ENCODE measurements around the gene OBSL1. TPM values are rescaled to one million over a fixed set of nuclear protein-coding genes. Genes with fewer than 3 reads are reported as not detected.

The OBSL1 gene
- total RNA-seq, 2 donors from 2014 or later, result 9.9 to 13.2 TPM

- Histone ChIP-seq H3K9ac (ENCODE audit: low read depth in 2 of 2, low read length in 2 of 2) (no peak overlapping the region), H3K27me3 (peaks cover 43% of the 10 kb centered on the region), H3K36me3 (no peaks in the 10 kb centered on the region), H3K27ac (no peak overlapping the region), H3K4me1 (no peaks in the 10 kb centered on the region), H3K4me3 (no peak overlapping the region), H3K9me3 (no peaks in the 10 kb centered on the region)
- DNase-seq, result no peak
- intact Hi-C loops (cut with DNase I), result no loop called here
- no peak for TF ChIP-seq CTCF (IDR thresholded peaks at IDR 0.05)
Observed at GRCh38 chr2:219515874-219516629, 55.3 kb downstream of the OBSL1 start.

GRCh38 chr2:219514836-219515235 lies 56.5 kb downstream of the OBSL1 start:
- no peaks in the 10 kb centered on the region for H3K36me3 ChIP-seq
- DNase-seq, result no peak
- H3K9me3 ChIP-seq, result no peaks in the 10 kb centered on the region
- H3K27ac ChIP-seq, result no peak overlapping the region
- H3K4me1 ChIP-seq, result no peaks in the 10 kb centered on the region
- TF ChIP-seq CTCF (IDR thresholded peaks at IDR 0.05), result no peak
- H3K4me3 ChIP-seq, result no peak overlapping the region
- no peak overlapping the region for H3K9ac ChIP-seq (ENCODE audit: low read depth in 2 of 2, low read length in 2 of 2)
- intact Hi-C loops (cut with DNase I), result no loop called here
- peaks cover 44% of the 10 kb centered on the region for H3K27me3 ChIP-seq

GRCh38 chr2:219514196-219514761 lies 57.1 kb downstream of the OBSL1 start, which contains the start of gene ASIC4:
Gene ASIC4, plus strand, starts transcription at chr2:219514482. Its CDS starts 243 bp downstream, at chr2:219514725.
- Histone ChIP-seq H3K27ac (no peak within 1 kb of the TSS), H3K4me3 (no peak within 1 kb of the TSS), H3K9me3 (no peaks in the 10 kb centered on the region), H3K9ac (ENCODE audit: low read depth in 2 of 2, low read length in 2 of 2) (no peak within 1 kb of the TSS), H3K36me3 (no peaks in the 10 kb centered on the region), H3K4me1 (no peaks in the 10 kb centered on the region), H3K27me3 (peaks cover 44% of the 10 kb centered on the region)
- no peak for TF ChIP-seq CTCF (IDR thresholded peaks at IDR 0.05)
- no peak for DNase-seq
- intact Hi-C loops (cut with DNase I), result no loop called here

GRCh38 chr2:219513787-219514186 lies 57.6 kb downstream of the OBSL1 start:
- no peaks in the 10 kb centered on the region for H3K36me3 ChIP-seq
- peaks cover 44% of the 10 kb centered on the region for H3K27me3 ChIP-seq
- TF ChIP-seq CTCF (IDR thresholded peaks at IDR 0.05), result no peak
- H3K9ac ChIP-seq (ENCODE audit: low read depth in 2 of 2, low read length in 2 of 2), result no peak overlapping the region
- no peaks in the 10 kb centered on the region for H3K9me3 ChIP-seq
- no peak for DNase-seq
- no peak overlapping the region for H3K4me3 ChIP-seq
- intact Hi-C loops (cut with DNase I), result no loop called here
- H3K27ac ChIP-seq, result no peak overlapping the region
- H3K4me1 ChIP-seq, result no peaks in the 10 kb centered on the region

GRCh38 chr2:219512524-219513216 lies 58.7 kb downstream of the OBSL1 start:
- no peak for TF ChIP-seq CTCF (IDR thresholded peaks at IDR 0.05)
- intact Hi-C loops (cut with DNase I), result no loop called here
- Histone ChIP-seq H3K27ac (no peak overlapping the region), H3K36me3 (no peaks in the 10 kb centered on the region), H3K9ac (ENCODE audit: low read depth in 2 of 2, low read length in 2 of 2) (no peak overlapping the region), H3K9me3 (no peaks in the 10 kb centered on the region), H3K27me3 (peaks cover 44% of the 10 kb centered on the region), H3K4me1 (no peaks in the 10 kb centered on the region), H3K4me3 (no peak overlapping the region)
- DNase-seq, result no peak

Data from colonic mucosa (tissue), 4 donors.